A549 (cell line): ENCODE results near the gene DISP2.

Source experiments
- CEBPB ChIP-seq, 2 experiments: fragments of >200 bp in 1 of 2; sonication (Bioruptor Twin) in 1 of 2; formaldehyde crosslinking in 1 of 2; IDR thresholded peaks; 2 replicates each; pipeline ENCODE4 v1.6.1; 2012 to 2016
- JUNB ChIP-seq: fragments of >200 bp; sonication (Bioruptor Twin); formaldehyde crosslinking; IDR thresholded peaks from 2 replicates; pipeline ENCODE4 v1.6.1; 2016
- TF ChIP-seq, protein P1 (sequence below): fragments of >200 bp; sonication (Bioruptor Twin); formaldehyde crosslinking; IDR thresholded peaks from 3 replicates; pipeline ENCODE4 v1.5.1; 2016
- TF ChIP-seq, protein P2 (sequence below): fragments of 250-450 bp; sonication (Bioruptor Pico); IDR thresholded peaks from 2 replicates; pipeline ENCODE4 v1.5.0; 2021; ENCODE audit warnings: mild to moderate bottlenecking, moderate library complexity, borderline replicate concordance

GRCh38 chr15:40345867-40346578 is 12.0 kb upstream of the DISP2 start:
- TF ChIP-seq, protein P1, sequence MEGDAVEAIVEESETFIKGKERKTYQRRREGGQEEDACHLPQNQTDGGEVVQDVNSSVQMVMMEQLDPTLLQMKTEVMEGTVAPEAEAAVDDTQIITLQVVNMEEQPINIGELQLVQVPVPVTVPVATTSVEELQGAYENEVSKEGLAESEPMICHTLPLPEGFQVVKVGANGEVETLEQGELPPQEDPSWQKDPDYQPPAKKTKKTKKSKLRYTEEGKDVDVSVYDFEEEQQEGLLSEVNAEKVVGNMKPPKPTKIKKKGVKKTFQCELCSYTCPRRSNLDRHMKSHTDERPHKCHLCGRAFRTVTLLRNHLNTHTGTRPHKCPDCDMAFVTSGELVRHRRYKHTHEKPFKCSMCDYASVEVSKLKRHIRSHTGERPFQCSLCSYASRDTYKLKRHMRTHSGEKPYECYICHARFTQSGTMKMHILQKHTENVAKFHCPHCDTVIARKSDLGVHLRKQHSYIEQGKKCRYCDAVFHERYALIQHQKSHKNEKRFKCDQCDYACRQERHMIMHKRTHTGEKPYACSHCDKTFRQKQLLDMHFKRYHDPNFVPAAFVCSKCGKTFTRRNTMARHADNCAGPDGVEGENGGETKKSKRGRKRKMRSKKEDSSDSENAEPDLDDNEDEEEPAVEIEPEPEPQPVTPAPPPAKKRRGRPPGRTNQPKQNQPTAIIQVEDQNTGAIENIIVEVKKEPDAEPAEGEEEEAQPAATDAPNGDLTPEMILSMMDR: no peak
- no peak for TF ChIP-seq CEBPB (IDR thresholded peaks at IDR 0.05)
- TF ChIP-seq, protein P2, sequence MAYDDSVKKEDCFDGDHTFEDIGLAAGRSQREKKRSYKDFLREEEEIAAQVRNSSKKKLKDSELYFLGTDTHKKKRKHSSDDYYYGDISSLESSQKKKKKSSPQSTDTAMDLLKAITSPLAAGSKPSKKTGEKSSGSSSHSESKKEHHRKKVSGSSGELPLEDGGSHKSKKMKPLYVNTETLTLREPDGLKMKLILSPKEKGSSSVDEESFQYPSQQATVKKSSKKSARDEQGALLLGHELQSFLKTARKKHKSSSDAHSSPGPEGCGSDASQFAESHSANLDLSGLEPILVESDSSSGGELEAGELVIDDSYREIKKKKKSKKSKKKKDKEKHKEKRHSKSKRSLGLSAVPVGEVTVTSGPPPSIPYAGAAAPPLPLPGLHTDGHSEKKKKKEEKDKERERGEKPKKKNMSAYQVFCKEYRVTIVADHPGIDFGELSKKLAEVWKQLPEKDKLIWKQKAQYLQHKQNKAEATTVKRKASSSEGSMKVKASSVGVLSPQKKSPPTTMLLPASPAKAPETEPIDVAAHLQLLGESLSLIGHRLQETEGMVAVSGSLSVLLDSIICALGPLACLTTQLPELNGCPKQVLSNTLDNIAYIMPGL (CRISPR knock-in tag): no peak
- TF ChIP-seq JUNB: no peak
